ENCODE measurements around the gene OPCML.

- TF ChIP-seq EZH2phosphoT487 (IDR thresholded peaks at IDR 0.05; ENCODE audit: borderline replicate concordance) (no peak), CTCF (conservative IDR thresholded peaks at IDR 0.05; ENCODE audit: low read length) (no peak)
Observed at GRCh38 chr11:133147625-133148024, 384.7 kb downstream of the OPCML start.
